ENCODE data around the gene GLE1. TPM values are rescaled to one million over a fixed set of nuclear protein-coding genes. Genes with fewer than 3 reads are reported as not detected.

GLE1 gene
- 10 to 100 TPM; 26.6 to 34.5 TPM for total RNA-seq
- long read RNA-seq, transcript GLE1-201 (16 exons, 3,321 nt) = major isoform, 38 of 76 reads
- long read RNA-seq, partial matches to known transcripts = 11 of 76 reads
- long read RNA-seq, other reads (novel, unspliced or antisense) = 27 of 76 reads

GRCh38 chr9:128504485-128505413 is at the start of gene GLE1:
GLE1 (plus strand) TSS chr9:128504719; CDS start chr9:128504806, 87 bp downstream.
- intact Hi-C loops (cut with DNase I, micrococcal nuclease) = no loop called here
- peak; percentile 92 to 98 for DNase-seq
- peak; percentile 97 for ATAC-seq

GRCh38 chr9:128454991-128455390 is 49.5 kb upstream of the GLE1 start:
- ATAC-seq (no peak), DNase-seq (peak in 1 of 2 donors; percentile 18)
- intact Hi-C loops (cut with DNase I, micrococcal nuclease) = no loop called here

GRCh38 chr9:128455849-128456612 is 48.5 kb upstream of the GLE1 start, which contains the start of gene ODF2:
ODF2 (plus strand) TSS chr9:128456006; CDS start chr9:128456092, 86 bp downstream.
- ATAC-seq (peak; percentile 98), DNase-seq (peak; percentile 98 to 99)
- intact Hi-C loops (cut with DNase I, micrococcal nuclease) = no loop called here

GRCh38 chr9:128456613-128457061 is 47.9 kb upstream of the GLE1 start:
- ATAC-seq = peak; percentile 78
- intact Hi-C loops (cut with DNase I, micrococcal nuclease) = no loop called here
- peak; percentile 72 for DNase-seq

- intact Hi-C loops (cut with DNase I, micrococcal nuclease) = no loop called here
- no peak for ATAC-seq
- DNase-seq = no peak
Measured at GRCh38 chr9:128457207-128457606, 47.3 kb upstream of the GLE1 start.

GRCh38 chr9:128459011-128459410 is 45.5 kb upstream of the GLE1 start:
- DNase-seq (no peak), ATAC-seq (no peak)
- intact Hi-C loops (cut with DNase I, micrococcal nuclease) = no loop called here

- DNase-seq (no peak), ATAC-seq (no peak)
- intact Hi-C loops (cut with DNase I, micrococcal nuclease) = no loop called here
Measured at GRCh38 chr9:128469070-128469469, 35.4 kb upstream of the GLE1 start.

GRCh38 chr9:128470560-128470959 is 34.0 kb upstream of the GLE1 start:
- ATAC-seq (no peak), DNase-seq (no peak)
- intact Hi-C loops (cut with DNase I, micrococcal nuclease) = no loop called here

- DNase-seq = no peak
- no peak for ATAC-seq
- intact Hi-C loops (cut with DNase I, micrococcal nuclease) = no loop called here
Measured at GRCh38 chr9:128473104-128473503, 31.4 kb upstream of the GLE1 start.

- intact Hi-C loops (cut with DNase I, micrococcal nuclease) = no loop called here
- DNase-seq = no peak
- ATAC-seq = no peak
Measured at GRCh38 chr9:128475867-128476266, 28.7 kb upstream of the GLE1 start.

GRCh38 chr9:128479262-128479661 is 25.3 kb upstream of the GLE1 start:
- no peak for ATAC-seq
- DNase-seq = no peak
- intact Hi-C loops (cut with DNase I, micrococcal nuclease) = no loop called here

- intact Hi-C loops (cut with DNase I, micrococcal nuclease) = no loop called here
- ATAC-seq = no peak
- no peak for DNase-seq
Measured at GRCh38 chr9:128481561-128481960, 23.0 kb upstream of the GLE1 start.

GRCh38 chr9:128482186-128482585 is 22.3 kb upstream of the GLE1 start:
- ATAC-seq (no peak), DNase-seq (no peak)
- intact Hi-C loops (cut with DNase I, micrococcal nuclease) = no loop called here

GRCh38 chr9:128484686-128485413 is 19.7 kb upstream of the GLE1 start:
- no peak for DNase-seq
- intact Hi-C loops (cut with DNase I, micrococcal nuclease) = no loop called here
- no peak for ATAC-seq

- no peak for DNase-seq
- no peak for ATAC-seq
- intact Hi-C loops (cut with DNase I, micrococcal nuclease) = no loop called here
Measured at GRCh38 chr9:128485414-128485855, 19.1 kb upstream of the GLE1 start.

GRCh38 chr9:128486201-128486600 is 18.3 kb upstream of the GLE1 start:
- ATAC-seq (no peak), DNase-seq (no peak)

GRCh38 chr9:128493424-128493823 is 11.1 kb upstream of the GLE1 start:
- intact Hi-C loops (cut with DNase I, micrococcal nuclease) = no loop called here
- ATAC-seq (no peak), DNase-seq (no peak)

More at GRCh38 chr9:128486201-128486600, 18.3 kb upstream of the GLE1 start:
- intact Hi-C loops (cut with DNase I, micrococcal nuclease) = no loop called here

- peak; percentile 73 to 87 for DNase-seq
- peak; percentile 86 for ATAC-seq
- intact Hi-C loops (cut with DNase I, micrococcal nuclease) = no loop called here
Measured at GRCh38 chr9:128494108-128494745, 10.3 kb upstream of the GLE1 start.
